Mesenchymal stem cell (in vitro differentiated cells and primary cell): ENCODE data around the gene S100Z. TPM values are rescaled to one million over a fixed set of nuclear protein-coding genes. Genes with fewer than 3 reads are reported as not detected.

Experiments used
- small RNA-seq: library from polyadenylated mRNA; stranded (forward); fragments of <200 nt; extraction: miRNeasy Mini kit (QIAGEN cat#:217004); gene quantifications from one replicate; pipeline ENCODE3, GENCODE V24; 2013; ENCODE audit warnings: low read depth

The S100Z gene

Small RNA genes lying within 50 kb of the gene (small RNA-seq; reads per million reads assigned to genes)
- gene RN7SL208P (not detected), gene RNU6ATAC36P (not detected)
